Epidermal melanocyte (primary cell): Measurements from ENCODE around the gene DLX2.
A peak's percentile ranks its signal among the peaks of the same experiment; 100 is the strongest.

Experiments used
- DNase-seq: peaks from one replicate; pipeline ENCODE4 v3.0.0; 2011; ENCODE audit warnings: low spot score; ENCODE audit not compliant: insufficient read length

The DLX2 gene

DNA sequence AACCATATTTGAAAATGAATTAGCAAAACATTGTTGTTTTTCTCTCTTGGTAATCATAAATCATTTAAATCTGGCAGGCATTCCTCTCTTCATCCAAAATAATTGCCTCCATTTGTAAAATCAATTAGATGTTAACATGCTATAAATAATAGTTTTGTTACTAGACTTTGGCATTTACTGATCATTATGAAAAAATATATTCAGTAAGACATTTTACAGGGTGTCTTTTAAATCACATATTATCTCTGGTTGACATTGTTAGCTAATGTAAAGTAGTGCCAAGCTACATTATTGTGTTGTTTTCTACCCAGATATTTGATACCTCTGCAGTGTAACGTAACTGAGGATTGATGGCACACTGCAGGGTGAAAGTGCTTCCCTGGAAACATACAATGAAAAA, 49.2 kb downstream of the DLX2 start:
- no peak for DNase-seq

- peak; percentile 58 for DNase-seq
These were observed 50.4 kb downstream of the DLX2 start for GRCh38 chr2:172052000-172052983.

DNA sequence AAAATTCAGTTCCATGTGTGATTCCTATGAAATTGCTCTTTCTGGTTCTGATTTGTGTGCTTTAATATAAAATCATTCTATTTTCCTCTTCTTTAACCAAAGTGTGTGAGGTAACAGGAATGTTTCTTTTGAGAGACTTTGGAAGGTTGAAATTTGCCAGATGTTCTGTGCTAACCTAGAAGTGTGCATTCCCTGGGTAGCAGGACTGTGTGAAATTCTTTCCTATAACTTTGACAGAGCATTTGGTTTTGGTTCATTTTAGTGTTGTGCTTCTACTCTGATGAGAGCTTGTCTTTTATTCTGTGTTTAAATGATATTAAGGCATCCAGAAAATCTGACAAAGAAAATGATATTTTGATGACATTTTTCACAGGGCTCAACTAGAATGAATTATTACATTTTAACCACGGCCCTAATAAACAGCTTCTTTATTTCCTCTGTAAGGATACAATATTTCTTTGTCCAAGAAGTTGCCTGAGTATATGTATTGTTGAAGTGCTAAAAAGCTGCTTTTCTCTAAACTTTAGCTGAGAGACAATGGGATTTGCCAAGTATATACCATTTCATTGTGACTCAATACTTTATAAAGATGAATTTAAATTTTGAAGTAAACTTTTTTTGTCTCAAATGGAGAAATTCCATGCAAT, 52.1 kb downstream of the DLX2 start:
- DNase-seq = no peak

DNA sequence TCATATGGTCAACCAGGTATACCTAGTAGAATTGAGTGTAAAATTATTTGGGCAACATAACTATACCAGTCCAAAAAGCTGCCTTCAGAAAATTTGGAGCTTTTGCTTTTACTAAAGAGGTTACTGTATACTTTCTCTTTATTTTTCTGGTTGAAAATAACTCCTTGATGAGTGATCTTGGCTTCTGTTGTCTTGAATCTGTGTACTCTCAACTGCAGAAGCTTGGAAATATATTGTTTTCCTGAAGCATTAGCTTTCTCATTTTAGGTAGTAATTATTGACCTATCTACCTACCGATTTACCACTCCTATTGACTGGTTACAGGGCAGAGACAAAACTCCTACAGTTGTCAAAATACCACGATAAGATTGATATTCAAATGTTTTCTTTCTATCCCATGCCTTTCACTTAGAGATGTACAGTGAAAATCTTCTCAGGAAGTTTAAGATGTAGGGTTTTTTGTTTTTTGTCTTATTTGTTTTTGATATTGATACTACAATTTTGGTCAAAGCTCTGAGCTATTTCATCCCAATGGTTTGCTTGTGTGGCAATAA, 53.1 kb downstream of the DLX2 start:
- no peak for DNase-seq
